A549 (cell line): Measurements from ENCODE around the gene TMEM92.

Source experiments
- BHLHE40 ChIP-seq: IDR thresholded peaks from 2 replicates; pipeline ENCODE4 v1.6.1; 2012; ENCODE audit warnings: low read depth, low read length, inconsistent platforms
- CEBPB ChIP-seq, 2 experiments: fragments of >200 bp in 1 of 2; sonication (Bioruptor Twin) in 1 of 2; formaldehyde crosslinking in 1 of 2; IDR thresholded peaks; 2 replicates each; pipeline ENCODE4 v1.6.1; 2012 to 2016
- CHD4 ChIP-seq: fragments of 200-600 bp; sonication (generic); IDR thresholded peaks from 2 replicates; pipeline ENCODE4 v1.6.1; 2016; ENCODE audit warnings: antibody characterized with exemption, mild to moderate bottlenecking, borderline replicate concordance
- CTCF ChIP-seq: fragments of >200 bp; sonication (Bioruptor Twin); formaldehyde crosslinking; IDR thresholded peaks from 3 replicates; pipeline ENCODE4 v1.5.1; 2016
- E2F6 ChIP-seq: IDR thresholded peaks from 2 replicates; pipeline ENCODE4 v1.6.1; 2012; ENCODE audit warnings: low read depth, borderline replicate concordance
- KDM5A ChIP-seq: fragments of 200-600 bp; sonication (generic); IDR thresholded peaks from 2 replicates; pipeline ENCODE4 v1.6.1; 2016; ENCODE audit warnings: antibody characterized with exemption, mild to moderate bottlenecking
- MAFK ChIP-seq: fragments of 450-650 bp; IDR thresholded peaks from 2 replicates; pipeline ENCODE4 v1.6.1; 2014; ENCODE audit not compliant: partially characterized antibody
- MAX ChIP-seq: IDR thresholded peaks from 2 replicates; pipeline ENCODE4 v1.6.1; 2012
- MYC ChIP-seq: IDR thresholded peaks from 2 replicates; pipeline ENCODE4 v1.6.1; 2012; ENCODE audit warnings: mild to moderate bottlenecking, inconsistent platforms, low read length, improper control_type of control experiment, borderline replicate concordance
- PBX3 ChIP-seq: IDR thresholded peaks from 2 replicates; pipeline ENCODE4 v1.6.1; 2012
- RAD21 ChIP-seq, 2 experiments: fragments of >200 bp in 1 of 2; sonication (Bioruptor Twin) in 1 of 2; formaldehyde crosslinking in 1 of 2; IDR thresholded peaks in 1 of 2; conservative IDR thresholded peaks in 1 of 2; 2 replicates in 1 of 2; 3 replicates in 1 of 2; pipeline ENCODE4 v1.6.1; 2012 to 2018; ENCODE audit warnings: inconsistent platforms in 1 of 2
- RCOR1 ChIP-seq: fragments of 150-350 bp; IDR thresholded peaks from 2 replicates; pipeline ENCODE4 v1.6.1; 2014; ENCODE audit warnings: antibody characterized with exemption, low read length, low read depth
- REST ChIP-seq: fragments of 200-600 bp; sonication (generic); IDR thresholded peaks from 2 replicates; pipeline ENCODE4 v1.6.1; 2016; ENCODE audit warnings: antibody characterized with exemption, mild to moderate bottlenecking, moderate library complexity
- SREBF2 ChIP-seq: fragments of 450-650 bp; IDR thresholded peaks from 2 replicates; pipeline ENCODE4 v1.6.1; 2014; ENCODE audit warnings: mild to moderate bottlenecking, moderate library complexity

GRCh38 chr17:50276588-50277356 is 2.5 kb downstream of the TMEM92 start:
- TF ChIP-seq RCOR1 (no peak), CTCF (no peak), CEBPB (IDR thresholded peaks at IDR 0.05) (no peak), REST (no peak), MAX (peak; percentile 43; the same call in 1 of the 2 replicates), BHLHE40 (no peak), CHD4 (no peak), MAFK (peak; percentile 90), PBX3 (no peak), MYC (no peak), KDM5A (no peak), E2F6 (no peak), RAD21 (conservative IDR thresholded peaks at IDR 0.05 in 1 of 2, IDR thresholded peaks at IDR 0.05 in 1 of 2) (no peak), SREBF2 (no peak)
